ENCODE measurements around the gene SPTBN1. TPM values are rescaled to one million over a fixed set of nuclear protein-coding genes. Genes with fewer than 3 reads are reported as not detected.

Gene SPTBN1
- total and polyA plus RNA-seq, 2 of the 13 experiments (the other 11 are each of a cell fraction or from before 2014, with no cell fraction given): 123 to 299 TPM

GRCh38 chr2:54618646-54619565 lies 162.8 kb downstream of the SPTBN1 start (continued):
- TF ChIP-seq SP140L (CRISPR knock-in tag; IDR thresholded peaks at IDR 0.05; ENCODE audit: borderline replicate concordance): no peak
- TF ChIP-seq RBAK (CRISPR knock-in tag; IDR thresholded peaks at IDR 0.05): 0 out of 2 replicates have a peak, but pooled peaks have one; percentile 9
- peak; percentile 94 for TF ChIP-seq PPARG (CRISPR knock-in tag; conservative IDR thresholded peaks at IDR 0.05)
- no peak for TF ChIP-seq GATAD1 (CRISPR knock-in tag; IDR thresholded peaks at IDR 0.05)
- TF ChIP-seq GMEB1 (CRISPR knock-in tag; IDR thresholded peaks at IDR 0.05; ENCODE audit: borderline replicate concordance): no peak; the same call in 1 of the 2 replicates
- no peak for TF ChIP-seq ZNF460 (CRISPR knock-in tag; IDR thresholded peaks at IDR 0.05; ENCODE audit: borderline replicate concordance)
- TF ChIP-seq ETV5 (CRISPR knock-in tag; IDR thresholded peaks at IDR 0.05; ENCODE audit: borderline replicate concordance): peak; percentile 97; the same call in 1 of the 2 replicates
- TF ChIP-seq BRCA1 (CRISPR knock-in tag; IDR thresholded peaks at IDR 0.05): no peak
- TF ChIP-seq ZNF235 (CRISPR knock-in tag; IDR thresholded peaks at IDR 0.05; ENCODE audit: borderline replicate concordance): no peak
- TF ChIP-seq ZBTB20 (CRISPR knock-in tag; IDR thresholded peaks at IDR 0.05; ENCODE audit: borderline replicate concordance, low read depth): peak; percentile 90; the same call in 1 of the 2 replicates
- no peak for TF ChIP-seq ZNF407 (CRISPR knock-in tag; IDR thresholded peaks at IDR 0.05; ENCODE audit: not compliant biosample characterization)
- TF ChIP-seq ZBTB49 (CRISPR knock-in tag; IDR thresholded peaks at IDR 0.05; ENCODE audit: borderline replicate concordance): no peak
- no peak for TF ChIP-seq HNRNPUL1 (IDR thresholded peaks at IDR 0.05; ENCODE audit: low read depth, low read length)
- TF ChIP-seq ZBTB43 (CRISPR knock-in tag; conservative IDR thresholded peaks at IDR 0.05): no peak
